IPS DF 6.9 (cell line): ENCODE data around the gene CRB2.

Source experiments
- DNase-seq: peaks from one replicate; pipeline ENCODE4 v3.0.0-alpha.2; 2013; ENCODE audit warnings: low read depth, low spot score
- H3K27ac ChIP-seq: one replicate; pipeline ENCODE4 v1.5.1; 2013; ENCODE audit warnings: low read length, control low read depth
- H3K27me3 ChIP-seq: 2 replicates; pipeline ENCODE4 v1.6.1; 2013; ENCODE audit warnings: mild to moderate bottlenecking, low read length; ENCODE audit not compliant: control insufficient read depth, insufficient read depth
- H3K36me3 ChIP-seq: 2 replicates; pipeline ENCODE4 v1.6.1; 2013; ENCODE audit warnings: low read length; ENCODE audit not compliant: control insufficient read depth, insufficient read depth
- H3K4me1 ChIP-seq: 2 replicates; pipeline ENCODE4 v1.6.1; 2013; ENCODE audit warnings: low read length; ENCODE audit not compliant: control insufficient read depth, insufficient read depth
- H3K4me3 ChIP-seq: 2 replicates; pipeline ENCODE4 v1.5.1; 2013; ENCODE audit warnings: mild to moderate bottlenecking, low read length
- H3K9me3 ChIP-seq: 2 replicates; pipeline ENCODE4 v1.6.1; 2013; ENCODE audit warnings: low read length, inconsistent platforms; ENCODE audit not compliant: control insufficient read depth, insufficient read depth
- WGBS: extraction: QIAGEN DNeasy Blood & Tissue Kit; methylation state at CpG from one replicate; pipeline ENCODE4 v1.1.7; 2013; ENCODE audit warnings: mixed read lengths, missing lambda C conversion rate; ENCODE audit not compliant: insufficient read length, insufficient coverage; 5-methylcytosine and 5-hydroxymethylcytosine counted together

The CRB2 gene

GRCh38 chr9:123365287-123365880 is 9.4 kb downstream of the CRB2 start:
- no peaks in the 10 kb centered on the region for H3K36me3 ChIP-seq
- H3K27ac ChIP-seq, result no peak overlapping the region
- no peaks in the 10 kb centered on the region for H3K27me3 ChIP-seq
- no peaks in the 10 kb centered on the region for H3K9me3 ChIP-seq
- H3K4me3 ChIP-seq, result no peak overlapping the region
- DNase-seq, result no peak
- peaks cover 12% of the 10 kb centered on the region for H3K4me1 ChIP-seq
- WGBS, result no CpG with 5 or more reads among the region's 12 CpGs

- Histone ChIP-seq H3K27ac (no peak overlapping the region), H3K4me3 (no peak overlapping the region), H3K9me3 (no peaks in the 10 kb centered on the region), H3K4me1 (peaks cover 12% of the 10 kb centered on the region; the same call in 1 of the 2 replicates), H3K27me3 (no peaks in the 10 kb centered on the region), H3K36me3 (no peaks in the 10 kb centered on the region)
- DNase-seq, result no peak
- no CpG with 5 or more reads among the region's 67 CpGs for WGBS
These were observed 10.0 kb downstream of the CRB2 start for GRCh38 chr9:123365881-123366528.

GRCh38 chr9:123368023-123368422 is 12.0 kb downstream of the CRB2 start:
- H3K27me3 ChIP-seq, result peaks cover 12% of the 10 kb centered on the region; the same call in 1 of the 2 replicates
- no peak for DNase-seq
- H3K4me3 ChIP-seq, result no peak overlapping the region
- H3K36me3 ChIP-seq, result no peaks in the 10 kb centered on the region
- no peaks in the 10 kb centered on the region for H3K9me3 ChIP-seq
- H3K4me1 ChIP-seq, result peaks cover 9% of the 10 kb centered on the region
- H3K27ac ChIP-seq, result no peak overlapping the region
- no CpG with 5 or more reads among the region's 10 CpGs for WGBS

DNA sequence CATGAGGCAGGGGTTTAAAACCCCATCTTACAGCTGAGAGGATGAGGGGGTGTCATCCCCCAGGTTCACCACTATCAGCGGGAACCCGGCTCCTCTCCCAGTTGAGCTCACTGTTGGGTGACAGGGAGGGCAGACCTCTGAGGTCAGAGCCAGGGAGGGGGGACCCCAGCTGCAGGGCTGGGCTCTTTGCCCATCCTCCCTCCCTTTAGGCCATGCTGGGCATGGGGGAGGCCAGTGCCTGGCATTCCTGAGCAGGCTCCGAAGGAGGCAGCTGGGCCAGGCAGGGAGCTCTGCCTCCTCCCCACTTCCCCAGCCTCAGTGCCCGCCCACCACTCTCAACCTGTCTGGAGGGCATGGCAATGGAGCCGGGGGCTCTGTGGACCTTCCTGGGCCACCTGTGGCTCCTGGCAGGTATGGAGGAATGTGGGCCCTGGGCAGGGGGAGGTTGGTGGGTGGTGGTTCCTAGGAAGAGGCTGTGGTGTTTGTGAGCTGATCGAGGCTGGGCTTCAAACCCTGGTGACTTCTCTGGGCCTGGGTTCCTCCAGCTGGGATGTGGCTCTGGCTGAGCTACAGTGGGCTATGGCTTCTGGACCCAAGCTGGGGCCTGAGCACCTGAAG is 12.6 kb downstream of the CRB2 start:
- no peaks in the 10 kb centered on the region for H3K9me3 ChIP-seq
- no peaks in the 10 kb centered on the region for H3K36me3 ChIP-seq
- H3K4me3 ChIP-seq, result no peak overlapping the region
- H3K27me3 ChIP-seq, result peaks cover 15% of the 10 kb centered on the region; the same call in 1 of the 2 replicates
- H3K4me1 ChIP-seq, result peaks cover 13% of the 10 kb centered on the region
- no CpG with 5 or more reads among the region's 6 CpGs for WGBS
- no peak for DNase-seq
- no peak overlapping the region for H3K27ac ChIP-seq

- Histone ChIP-seq H3K4me1 (peaks cover 14% of the 10 kb centered on the region), H3K4me3 (no peak overlapping the region), H3K27ac (no peak overlapping the region), H3K36me3 (no peaks in the 10 kb centered on the region), H3K9me3 (no peaks in the 10 kb centered on the region), H3K27me3 (peaks cover 15% of the 10 kb centered on the region; the same call in 1 of the 2 replicates)
- WGBS, result no CpG with 5 or more reads among the region's 3 CpGs
- no peak for DNase-seq
These were observed 13.3 kb downstream of the CRB2 start for GRCh38 chr9:123369296-123369695.

DNA sequence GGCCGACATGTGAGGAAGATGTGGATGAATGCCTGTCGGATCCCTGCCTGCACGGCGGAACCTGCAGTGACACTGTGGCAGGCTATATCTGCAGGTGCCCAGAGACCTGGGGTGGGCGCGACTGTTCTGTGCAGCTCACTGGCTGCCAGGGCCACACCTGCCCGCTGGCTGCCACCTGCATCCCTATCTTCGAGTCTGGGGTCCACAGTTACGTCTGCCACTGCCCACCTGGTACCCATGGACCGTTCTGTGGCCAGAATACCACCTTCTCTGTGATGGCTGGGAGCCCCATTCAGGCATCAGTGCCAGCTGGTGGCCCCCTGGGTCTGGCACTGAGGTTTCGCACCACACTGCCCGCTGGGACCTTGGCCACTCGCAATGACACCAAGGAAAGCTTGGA is 14.1 kb downstream of the CRB2 start:
- no peak overlapping the region for H3K4me3 ChIP-seq
- no peak for DNase-seq
- H3K9me3 ChIP-seq, result no peaks in the 10 kb centered on the region
- H3K4me1 ChIP-seq, result peaks cover 13% of the 10 kb centered on the region
- no CpG with 5 or more reads among the region's 13 CpGs for WGBS
- H3K36me3 ChIP-seq, result no peaks in the 10 kb centered on the region
- no peak overlapping the region for H3K27ac ChIP-seq
- peaks cover 15% of the 10 kb centered on the region; the same call in 1 of the 2 replicates for H3K27me3 ChIP-seq

DNA sequence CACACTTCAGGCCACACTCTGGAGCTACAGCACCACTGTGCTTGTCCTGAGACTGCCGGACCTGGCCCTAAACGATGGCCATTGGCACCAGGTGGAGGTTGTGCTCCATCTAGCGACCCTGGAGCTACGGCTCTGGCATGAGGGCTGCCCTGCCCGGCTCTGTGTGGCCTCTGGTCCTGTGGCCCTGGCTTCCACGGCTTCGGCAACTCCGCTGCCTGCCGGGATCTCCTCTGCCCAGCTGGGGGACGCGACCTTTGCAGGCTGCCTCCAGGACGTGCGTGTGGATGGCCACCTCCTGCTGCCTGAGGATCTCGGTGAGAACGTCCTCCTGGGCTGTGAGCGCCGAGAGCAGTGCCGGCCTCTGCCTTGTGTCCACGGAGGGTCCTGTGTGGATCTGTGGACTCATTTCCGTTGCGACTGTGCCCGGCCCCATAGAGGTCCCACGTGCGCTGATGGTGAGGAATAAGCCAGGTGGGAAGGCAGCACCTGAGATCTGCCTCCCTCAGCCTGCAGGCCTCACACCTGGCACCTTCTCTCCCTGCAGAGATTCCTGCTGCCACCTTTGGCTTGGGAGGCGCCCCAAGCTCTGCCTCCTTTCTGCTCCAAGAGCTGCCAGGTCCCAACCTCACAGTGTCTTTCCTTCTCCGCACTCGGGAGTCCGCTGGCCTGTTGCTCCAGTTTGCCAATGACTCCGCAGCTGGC is 14.7 kb downstream of the CRB2 start:
- no peaks in the 10 kb centered on the region for H3K36me3 ChIP-seq
- peaks cover 15% of the 10 kb centered on the region; the same call in 1 of the 2 replicates for H3K27me3 ChIP-seq
- H3K9me3 ChIP-seq, result no peaks in the 10 kb centered on the region
- DNase-seq, result no peak
- no peak overlapping the region for H3K4me3 ChIP-seq
- H3K4me1 ChIP-seq, result peaks cover 12% of the 10 kb centered on the region
- no peak overlapping the region for H3K27ac ChIP-seq
- WGBS, result no CpG with 5 or more reads among the region's 29 CpGs

DNA sequence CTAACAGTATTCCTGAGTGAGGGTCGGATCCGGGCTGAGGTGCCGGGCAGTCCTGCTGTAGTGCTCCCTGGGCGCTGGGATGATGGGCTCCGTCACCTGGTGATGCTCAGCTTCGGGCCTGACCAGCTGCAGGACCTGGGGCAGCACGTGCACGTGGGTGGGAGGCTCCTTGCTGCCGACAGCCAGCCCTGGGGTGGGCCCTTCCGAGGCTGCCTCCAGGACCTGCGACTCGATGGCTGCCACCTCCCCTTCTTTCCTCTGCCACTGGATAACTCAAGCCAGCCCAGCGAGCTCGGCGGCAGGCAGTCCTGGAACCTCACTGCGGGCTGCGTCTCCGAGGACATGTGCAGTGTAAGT is 15.2 kb downstream of the CRB2 start:
- H3K9me3 ChIP-seq, result no peaks in the 10 kb centered on the region
- peaks cover 15% of the 10 kb centered on the region; the same call in 1 of the 2 replicates for H3K27me3 ChIP-seq
- no peaks in the 10 kb centered on the region for H3K36me3 ChIP-seq
- no peak overlapping the region for H3K27ac ChIP-seq
- WGBS, result no CpG with 5 or more reads among the region's 18 CpGs
- H3K4me1 ChIP-seq, result peaks cover 7% of the 10 kb centered on the region
- DNase-seq, result no peak
- H3K4me3 ChIP-seq, result no peak overlapping the region; the same call in 1 of the 2 replicates

- Histone ChIP-seq H3K27ac (no peak overlapping the region), H3K4me3 (no peak overlapping the region), H3K27me3 (peaks cover 15% of the 10 kb centered on the region; the same call in 1 of the 2 replicates), H3K36me3 (peaks cover 2% of the 10 kb centered on the region; the same call in 1 of the 2 replicates), H3K9me3 (no peaks in the 10 kb centered on the region), H3K4me1 (peaks cover 7% of the 10 kb centered on the region)
- WGBS, result no CpG with 5 or more reads among the region's 14 CpGs
- DNase-seq, result no peak
These were observed 16.0 kb downstream of the CRB2 start for GRCh38 chr9:123371805-123372590.
